Neuron (in vitro differentiated cells): ENCODE results near the gene RAD51C.
"Not testable (repeated sequence)": the region's sequence is repeated elsewhere in the genome, so short reads cannot be mapped to it uniquely, and the experiment has no call there.

ENCODE experiments used
- H2AFZ ChIP-seq: one replicate; pipeline ENCODE4 v1.6.1; 2013; ENCODE audit warnings: low read depth, mild to moderate bottlenecking, inconsistent platforms, low read length, moderate library complexity
- H3K27me3 ChIP-seq: one replicate; pipeline ENCODE4 v1.6.1; 2013; ENCODE audit warnings: low read length; ENCODE audit not compliant: insufficient read depth
- H3K36me3 ChIP-seq: one replicate; pipeline ENCODE4 v1.6.1; 2013; ENCODE audit warnings: low read length; ENCODE audit not compliant: insufficient read depth
- H3K4me1 ChIP-seq: one replicate; pipeline ENCODE4 v1.6.1; 2013; ENCODE audit warnings: low read length; ENCODE audit not compliant: insufficient read depth
- H3K4me3 ChIP-seq: 2 replicates; pipeline ENCODE4 v1.5.1; 2013; ENCODE audit warnings: mild to moderate bottlenecking, low read length, moderate library complexity
- H3K9me3 ChIP-seq: one replicate; pipeline ENCODE4 v1.6.1; 2013; ENCODE audit warnings: low read length

RAD51C gene

DNA sequence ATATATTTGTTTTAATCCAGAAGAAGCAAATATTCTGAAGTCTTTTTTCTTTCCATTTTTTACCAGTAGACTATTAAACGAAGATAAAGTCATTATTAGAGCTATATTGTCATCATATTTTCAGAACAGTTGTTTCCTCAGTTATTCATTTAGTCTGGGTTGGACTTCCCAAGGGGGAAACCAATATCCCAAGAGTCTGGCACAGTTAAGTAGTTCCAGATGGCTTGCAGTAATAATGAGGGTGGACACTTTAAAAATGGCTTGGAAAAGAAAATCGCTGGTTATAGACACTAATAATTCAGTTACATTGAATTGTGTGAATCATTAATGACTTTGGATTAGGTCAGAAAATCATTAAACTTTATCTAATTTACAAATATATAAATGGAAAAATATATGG lies 67.1 kb downstream of the RAD51C start:
- H3K4me1 ChIP-seq, result peaks cover 13% of the 10 kb centered on the region
- no peaks in the 10 kb centered on the region for H3K27me3 ChIP-seq
- no peaks in the 10 kb centered on the region for H3K9me3 ChIP-seq
- no peak overlapping the region for H2AFZ ChIP-seq
- H3K36me3 ChIP-seq, result peaks cover 4% of the 10 kb centered on the region
- no peak overlapping the region for H3K4me3 ChIP-seq

GRCh38 chr17:58760248-58760647 lies 67.8 kb downstream of the RAD51C start:
- H3K9me3 ChIP-seq, result no peaks in the 10 kb centered on the region
- peaks cover 13% of the 10 kb centered on the region for H3K4me1 ChIP-seq
- H2AFZ ChIP-seq, result no peak overlapping the region
- H3K36me3 ChIP-seq, result peaks cover 4% of the 10 kb centered on the region
- no peaks in the 10 kb centered on the region for H3K27me3 ChIP-seq
- H3K4me3 ChIP-seq, result no peak overlapping the region

- Histone ChIP-seq H3K36me3 (peaks cover 4% of the 10 kb centered on the region), H3K27me3 (no peaks in the 10 kb centered on the region), H3K4me3 (no peak overlapping the region), H3K9me3 (no peaks in the 10 kb centered on the region), H3K4me1 (peaks cover 4% of the 10 kb centered on the region), H2AFZ (no peak overlapping the region)
Observed at GRCh38 chr17:58763263-58763662, 70.9 kb downstream of the RAD51C start.

GRCh38 chr17:58764373-58764772 lies 72.0 kb downstream of the RAD51C start:
- no peak overlapping the region for H2AFZ ChIP-seq
- no peaks in the 10 kb centered on the region for H3K27me3 ChIP-seq
- peaks cover 4% of the 10 kb centered on the region for H3K36me3 ChIP-seq
- peaks cover 4% of the 10 kb centered on the region for H3K4me1 ChIP-seq
- H3K4me3 ChIP-seq, result no peak overlapping the region
- H3K9me3 ChIP-seq, result no peaks in the 10 kb centered on the region

DNA sequence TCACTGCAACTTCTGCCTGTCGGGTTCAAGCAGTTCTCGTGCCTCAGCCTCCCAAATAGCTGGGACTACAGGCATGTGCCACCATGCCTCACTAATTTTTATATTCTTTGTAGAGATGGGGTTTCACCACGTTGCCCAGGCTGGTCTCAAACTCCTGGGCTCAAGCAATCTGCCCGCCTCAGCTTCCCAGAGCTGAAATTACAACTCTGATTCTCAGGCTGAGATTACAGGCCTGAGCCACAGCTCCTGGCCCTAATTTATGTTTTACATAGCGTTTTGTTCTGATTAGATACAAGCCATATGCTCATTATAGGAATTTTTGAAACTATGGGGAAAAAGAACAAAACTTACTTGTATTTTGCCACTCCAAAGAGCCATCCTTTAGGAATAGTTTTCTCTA lies 86.1 kb downstream of the RAD51C start:
- not testable (repeated sequence) for H2AFZ ChIP-seq, H3K36me3 ChIP-seq, H3K4me1 ChIP-seq, H3K9me3 ChIP-seq, H3K27me3 ChIP-seq, H3K4me3 ChIP-seq

DNA sequence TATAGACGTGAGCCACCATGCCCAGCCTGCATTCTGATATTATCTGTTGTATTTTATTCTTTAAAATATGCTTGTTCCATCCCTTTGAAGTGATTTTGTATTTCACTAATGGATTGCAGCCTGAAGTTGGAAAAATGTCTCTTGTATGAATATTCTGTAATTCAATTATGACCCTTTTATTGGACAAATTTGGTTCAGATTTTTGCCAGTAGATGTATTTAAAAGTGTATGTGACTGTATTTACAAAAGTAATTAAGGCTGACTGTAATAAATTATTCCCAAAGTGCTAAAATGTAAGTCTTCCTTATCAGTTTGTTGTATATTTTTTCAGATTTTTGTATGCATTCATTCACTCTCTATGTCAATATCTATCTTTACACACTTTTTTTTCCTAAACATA lies 87.0 kb downstream of the RAD51C start:
- no peaks in the 10 kb centered on the region for H3K27me3 ChIP-seq

DNA sequence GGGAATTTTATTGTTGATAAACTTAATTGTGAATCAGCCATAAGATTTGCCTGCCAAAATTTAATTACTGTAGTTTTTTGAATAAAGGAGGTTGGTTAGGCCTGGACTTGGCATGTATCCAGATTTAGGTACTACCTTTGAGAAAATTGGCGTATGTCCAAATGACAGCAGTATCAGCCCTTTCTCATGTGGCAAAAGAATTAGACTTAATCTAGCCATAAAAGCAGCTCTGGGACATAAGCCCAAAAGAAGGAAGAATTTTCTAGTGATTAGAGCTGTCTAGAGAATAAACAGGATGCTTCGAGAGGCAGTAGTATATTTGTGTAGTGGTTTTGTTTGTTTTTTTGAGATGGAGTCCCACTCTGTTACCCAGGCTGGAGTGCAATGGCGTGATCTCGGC lies 91.0 kb downstream of the RAD51C start:
- no peaks in the 10 kb centered on the region for H3K27me3 ChIP-seq
- H3K36me3 ChIP-seq, result peaks cover 2% of the 10 kb centered on the region
- H3K4me1 ChIP-seq, result peaks cover 3% of the 10 kb centered on the region
- no peaks in the 10 kb centered on the region for H3K9me3 ChIP-seq
- no peak overlapping the region for H3K4me3 ChIP-seq
- H2AFZ ChIP-seq, result no peak overlapping the region

More for the DNA sequence above, 87.0 kb downstream of the RAD51C start:
- H3K4me3 ChIP-seq, result no peak overlapping the region
- H3K36me3 ChIP-seq, result peaks cover 2% of the 10 kb centered on the region
- no peak overlapping the region for H2AFZ ChIP-seq
- no peaks in the 10 kb centered on the region for H3K9me3 ChIP-seq
- no peaks in the 10 kb centered on the region for H3K4me1 ChIP-seq

DNA sequence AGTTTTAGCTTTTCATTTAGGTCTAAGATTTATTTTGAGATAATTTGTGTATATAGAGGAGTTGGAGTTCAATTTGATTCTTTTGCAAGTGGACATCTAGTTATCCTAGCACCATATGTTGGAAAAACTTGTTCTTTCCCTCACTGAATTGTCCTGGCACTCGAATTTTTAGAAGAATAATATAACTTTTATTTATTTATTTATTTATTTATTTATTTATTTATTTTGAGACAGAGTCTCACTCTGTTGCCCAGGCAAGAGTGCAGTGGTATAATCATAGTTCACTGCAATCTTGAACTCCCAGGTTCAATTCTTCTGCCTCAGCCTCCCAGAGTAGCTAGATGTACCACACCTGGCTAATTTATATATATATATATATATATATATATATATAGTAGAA lies 92.7 kb downstream of the RAD51C start:
- H3K36me3 ChIP-seq, result peaks cover 2% of the 10 kb centered on the region
- no peaks in the 10 kb centered on the region for H3K9me3 ChIP-seq
- no peaks in the 10 kb centered on the region for H3K27me3 ChIP-seq
- no peak overlapping the region for H2AFZ ChIP-seq
- H3K4me3 ChIP-seq, result no peak overlapping the region
- peaks cover 3% of the 10 kb centered on the region for H3K4me1 ChIP-seq
